Activated CD8-positive, alpha-beta memory T cell treated with anti-CD3 and anti-CD28 coated beads, Interleukin-2, amount 50 U/mL, for 48 hours (primary cell): ENCODE measurements around the gene PAWR.
"Not testable (repeated sequence)": the region's sequence is repeated elsewhere in the genome, so short reads cannot be mapped to it uniquely, and the experiment has no call there.

ENCODE experiments used
- DNase-seq: peaks from one replicate; pipeline ENCODE4 v3.0.0-alpha.2; 2020

Gene PAWR

DNA sequence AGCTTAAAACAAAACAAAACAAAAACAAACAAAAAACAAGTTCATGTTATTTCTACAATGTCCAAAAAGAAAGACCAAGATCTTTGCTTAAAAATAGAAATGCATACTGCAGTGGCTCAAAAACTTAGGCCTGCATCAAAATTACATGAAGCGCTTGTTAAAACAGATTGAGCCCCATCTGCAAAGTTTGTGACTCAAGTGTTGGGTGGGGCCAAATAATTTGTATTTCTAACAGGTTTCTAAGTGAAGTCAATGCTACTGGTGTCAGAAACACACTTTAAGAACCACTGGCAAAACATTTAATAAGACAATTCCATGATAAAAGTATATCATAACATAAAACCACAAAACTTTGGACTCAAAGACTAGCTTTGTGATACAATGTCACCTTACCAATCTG lies 105.6 kb downstream of the PAWR start:
- DNase-seq = no peak

- no peak for DNase-seq
Measured at GRCh38 chr12:79573820-79574219, 116.9 kb downstream of the PAWR start.

DNA sequence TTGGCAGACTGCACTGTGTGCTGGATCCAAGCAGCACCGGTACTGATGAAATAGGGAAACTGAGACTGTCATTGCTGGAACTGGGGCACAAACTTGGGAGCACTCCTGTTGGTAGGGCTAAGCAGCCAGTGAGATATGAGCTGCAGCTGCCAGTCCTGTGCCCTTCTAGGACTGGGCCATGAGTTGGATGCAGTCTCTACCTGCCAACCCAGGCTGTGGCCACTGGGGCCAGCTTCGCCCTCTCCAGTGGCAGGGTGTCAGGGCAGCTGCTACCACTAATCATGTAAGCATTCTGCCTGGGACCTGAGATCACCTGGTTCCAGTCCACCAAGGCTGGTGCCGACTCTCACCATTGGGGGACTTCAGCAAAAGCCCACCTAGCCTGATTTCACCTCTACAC lies 121.1 kb downstream of the PAWR start:
- DNase-seq = no peak

DNA sequence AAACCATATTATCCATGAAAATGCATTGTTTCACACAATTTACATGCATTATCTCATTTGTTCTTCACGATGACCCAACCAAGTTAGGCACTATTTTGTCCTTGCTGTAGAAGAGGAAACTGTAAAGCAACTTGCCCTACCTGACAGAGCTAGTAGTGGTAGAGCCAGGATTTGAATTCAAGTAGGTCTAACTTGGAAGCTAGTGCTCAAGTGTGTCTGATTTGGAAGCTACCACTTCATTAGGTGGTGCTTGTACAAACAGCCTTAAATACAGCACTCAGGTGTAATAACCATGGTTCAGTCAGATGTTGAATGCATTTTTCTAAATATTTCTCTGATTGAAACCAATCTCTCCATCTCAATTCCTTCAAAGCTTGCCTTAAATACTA lies 123.6 kb downstream of the PAWR start:
- DNase-seq = no peak

- DNase-seq = no peak
Measured at GRCh38 chr12:79566452-79567174, 124.2 kb downstream of the PAWR start.

DNA sequence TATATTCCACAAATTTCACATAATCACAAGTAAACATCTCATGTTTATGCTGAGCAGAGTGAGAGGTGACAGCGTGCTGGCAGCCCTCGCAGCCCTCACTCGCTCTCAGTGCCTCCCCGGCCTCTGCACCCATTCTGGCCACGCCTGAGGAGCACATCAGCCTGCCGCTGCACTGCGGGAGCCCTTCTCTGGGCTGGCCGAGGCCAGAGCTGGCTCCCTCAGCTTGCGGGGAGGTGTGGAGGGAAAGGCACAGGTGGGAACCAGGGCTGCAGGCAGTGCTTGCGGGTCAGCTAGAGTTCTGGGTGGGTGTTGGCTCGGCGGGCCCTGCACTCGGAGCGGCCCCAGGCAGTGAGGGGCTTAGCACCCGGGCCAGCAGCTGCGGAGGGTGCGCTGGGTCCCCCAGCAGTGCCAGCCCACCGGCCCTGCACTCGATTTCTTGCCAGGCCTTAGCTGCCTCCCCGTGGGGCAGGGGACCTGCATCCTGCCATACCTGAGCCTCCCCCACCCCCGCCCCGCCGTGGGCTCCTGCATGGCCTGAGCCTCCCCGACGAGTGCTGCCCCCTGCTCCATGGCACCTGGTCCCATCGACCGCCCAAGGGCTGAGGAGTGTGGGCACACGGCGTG lies 125.9 kb downstream of the PAWR start:
- DNase-seq = not testable (repeated sequence)

GRCh38 chr12:79563021-79563740 lies 127.6 kb downstream of the PAWR start:
- DNase-seq = no peak

GRCh38 chr12:79561401-79562132 lies 129.2 kb downstream of the PAWR start:
- DNase-seq = no peak

DNA sequence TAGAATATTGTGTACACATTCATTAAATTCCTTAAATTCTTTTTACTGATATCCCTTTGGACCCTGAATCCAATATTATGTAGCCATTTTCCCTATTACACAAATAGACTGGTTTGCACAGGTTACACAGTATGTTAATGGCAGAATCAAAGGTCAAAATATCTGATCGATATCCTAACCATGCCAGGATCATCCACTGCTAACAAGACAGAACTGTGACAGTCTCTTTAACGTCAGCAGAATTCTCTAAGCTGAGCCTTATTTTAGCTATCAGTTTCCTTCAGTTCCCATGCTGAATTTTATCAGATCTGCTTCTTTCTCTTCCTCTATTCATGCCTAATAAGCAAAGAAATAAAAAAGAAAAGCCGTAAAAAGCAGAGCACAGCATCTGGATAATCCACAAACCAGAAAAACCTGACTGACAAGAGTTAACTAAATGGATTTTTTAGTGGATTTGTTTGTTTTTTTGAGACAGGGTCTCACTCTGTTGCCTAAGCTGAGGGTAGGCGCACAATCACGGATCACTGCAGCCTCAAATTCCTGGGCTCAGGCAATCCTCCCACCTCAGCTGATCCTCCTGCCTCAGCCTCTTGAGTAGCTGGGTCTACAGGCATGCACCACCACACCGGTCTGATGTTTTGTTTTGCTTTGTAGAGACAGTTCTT lies 130.4 kb downstream of the PAWR start:
- no peak for DNase-seq

DNA sequence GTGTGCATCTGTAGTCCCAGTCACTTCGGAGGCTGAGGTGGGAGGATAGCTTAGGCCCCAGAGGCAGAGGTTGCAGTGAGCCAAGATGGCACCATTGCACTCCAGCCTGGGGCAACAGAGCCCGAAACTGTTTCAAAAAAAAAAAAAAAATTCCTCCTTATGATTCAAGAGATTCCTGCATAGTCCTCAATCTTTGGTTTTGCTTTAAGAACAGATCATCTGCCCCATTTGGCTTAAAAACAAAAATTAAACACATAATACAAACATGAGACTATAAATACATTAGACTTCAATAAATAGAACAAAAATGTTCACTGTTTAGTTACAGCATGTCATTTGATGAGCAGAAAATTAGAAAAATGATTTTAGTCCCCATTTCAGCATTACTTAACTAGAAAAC lies 131.2 kb downstream of the PAWR start:
- no peak for DNase-seq

DNA sequence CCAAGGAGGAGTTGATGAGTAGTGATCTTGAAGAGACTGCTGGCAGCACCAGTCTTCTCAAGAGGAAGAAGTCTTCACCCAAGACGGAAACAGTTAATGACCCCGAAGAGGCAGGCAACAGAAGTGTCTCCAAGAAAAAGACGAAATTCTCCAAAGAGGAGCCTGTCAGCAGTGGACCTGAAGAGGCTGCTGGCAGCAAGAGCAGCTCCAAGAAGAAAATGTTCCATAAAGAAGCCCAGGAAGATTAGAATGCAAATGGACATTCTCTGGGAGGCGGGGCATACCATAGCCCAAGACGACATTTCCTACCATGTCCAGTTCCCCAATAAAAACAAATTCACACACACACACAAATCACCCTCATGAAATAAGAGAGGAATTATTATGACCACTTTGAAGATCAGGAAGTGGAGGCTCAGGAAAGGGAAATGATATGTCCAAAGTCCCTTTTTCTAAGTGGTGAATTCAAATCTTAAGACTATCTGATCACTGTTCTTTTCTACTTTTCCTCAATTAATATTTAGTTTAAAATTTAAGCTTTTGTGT lies 131.8 kb downstream of the PAWR start:
- no peak for DNase-seq

- no peak for DNase-seq
Measured at GRCh38 chr12:79557690-79558315, 133.0 kb downstream of the PAWR start.

DNA sequence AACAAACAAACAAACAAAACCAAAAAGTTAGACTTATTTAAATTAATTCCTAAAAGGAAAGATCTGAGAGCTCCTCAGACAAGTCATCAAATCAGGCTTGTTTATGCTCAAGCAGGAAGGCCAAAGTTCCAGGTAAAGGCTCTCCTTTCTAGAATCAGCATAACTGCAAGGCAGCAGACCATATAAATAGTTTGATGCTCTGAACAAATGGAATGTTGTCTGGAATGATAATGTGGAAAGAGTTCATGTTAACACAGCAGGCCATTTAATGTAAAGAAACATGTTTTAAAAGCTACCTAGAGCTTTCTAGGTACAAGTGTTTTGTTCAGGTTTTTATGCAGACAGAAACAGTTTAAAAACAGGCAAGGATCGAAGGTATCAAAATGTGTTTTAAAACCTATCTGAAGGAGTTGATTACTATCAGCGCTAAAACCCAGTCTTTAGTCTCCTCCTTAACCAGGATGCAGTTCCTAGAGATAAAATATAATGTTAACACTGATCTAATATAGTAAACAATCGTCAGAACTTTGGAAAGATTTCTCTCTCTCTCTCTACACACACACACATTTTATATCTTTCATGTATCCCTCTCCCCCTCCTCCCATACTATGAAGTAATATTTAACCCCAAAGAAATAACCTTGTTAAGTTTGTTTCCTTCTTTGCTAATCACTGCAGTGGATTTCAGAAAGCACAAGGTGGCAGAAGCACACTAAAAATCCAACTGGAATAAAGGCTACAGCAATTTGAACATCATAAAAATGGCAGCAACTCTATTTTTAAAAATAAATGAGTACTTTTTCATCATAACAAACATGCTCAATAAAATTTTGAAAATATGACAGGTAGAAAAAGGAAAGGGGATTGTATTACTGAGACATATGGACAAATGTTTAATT lies 135.5 kb downstream of the PAWR start:
- no peak for DNase-seq

- no peak for DNase-seq
Measured at GRCh38 chr12:79553863-79554574, 136.7 kb downstream of the PAWR start.

DNA sequence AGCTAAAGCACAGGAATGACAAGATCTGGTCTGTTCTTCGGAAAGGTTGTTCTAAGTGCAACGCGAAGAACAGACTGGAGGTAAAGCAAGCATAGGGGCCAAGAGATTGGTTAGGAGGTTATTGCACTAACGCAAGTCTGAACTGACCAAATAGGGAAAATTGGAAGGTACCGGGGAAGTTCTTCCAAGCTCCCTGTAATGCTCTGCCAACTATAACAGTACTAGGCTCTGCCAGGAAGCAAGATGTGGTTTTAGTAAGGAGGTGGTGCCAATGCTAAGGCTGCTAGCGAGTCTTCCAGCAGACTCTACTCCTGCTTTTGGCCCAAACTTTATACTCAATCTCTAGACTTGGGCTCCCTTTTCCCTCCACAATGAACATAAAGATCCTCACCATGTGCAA lies 138.6 kb downstream of the PAWR start:
- no peak for DNase-seq

GRCh38 chr12:79549531-79550271 lies 141.1 kb downstream of the PAWR start:
- DNase-seq = no peak

DNA sequence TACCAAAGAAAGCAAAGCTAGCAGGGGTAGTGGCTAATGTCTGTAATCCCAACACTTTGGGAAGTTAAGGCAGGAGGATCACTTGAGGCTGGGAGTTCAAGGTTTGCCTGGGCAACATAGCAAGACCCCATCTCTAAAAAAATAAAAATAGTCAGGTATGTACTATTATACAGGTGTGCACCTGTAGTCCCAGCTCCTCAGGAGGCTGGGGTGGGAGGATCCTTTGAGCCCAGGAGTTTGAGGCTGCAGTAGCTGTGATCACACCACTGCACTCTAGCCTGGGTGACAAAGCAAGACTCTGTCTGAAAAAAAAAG lies 142.2 kb downstream of the PAWR start:
- DNase-seq = no peak

- no peak for DNase-seq
Measured at GRCh38 chr12:79547735-79548609, 142.8 kb downstream of the PAWR start.
